Heart left ventricle (tissue), 16 donors: ENCODE results near the gene S100A3. TPM values are rescaled to one million over a fixed set of nuclear protein-coding genes. Genes with fewer than 3 reads are reported as not detected.

Source experiments
- ATAC-seq, 4 donors: fragments of 200-7000 bp; cut with Tn5 transposase; one replicate each; pipeline ENCODE4 v1.9.1; 2020 to 2022; ENCODE audit warnings: moderate library complexity in 4 of 4, mild to moderate bottlenecking in 3 of 4, moderate number of reproducible peaks in 1 of 4
- DNase-seq, 5 donors: peaks; one replicate each; pipeline ENCODE4 v3.0.0-alpha.2; 2020
- H3K27ac ChIP-seq, 12 donors: fragments of 200-600 bp; sonication (generic) in 4 of 12; one replicate each; pipeline versions ENCODE4 v1.5.0 to v1.8.0; 2016 to 2022; ENCODE audit warnings: mild to moderate bottlenecking in 2 of 12
- H3K27me3 ChIP-seq, 9 donors: fragments of 200-600 bp; sonication (generic) in 2 of 9; one replicate each; pipeline versions ENCODE4 v1.5.1 to v1.8.0; 2016 to 2022; ENCODE audit warnings: mild to moderate bottlenecking in 3 of 9
- H3K36me3 ChIP-seq, 9 donors: fragments of 200-600 bp; sonication (generic) in 2 of 9; one replicate each; pipeline versions ENCODE4 v1.5.0 to v1.8.0; 2018 to 2022; ENCODE audit warnings: mild to moderate bottlenecking in 2 of 9
- H3K4me1 ChIP-seq, 12 donors: fragments of 200-600 bp; sonication (generic) in 4 of 12; one replicate each; pipeline versions ENCODE4 v1.5.0 to v1.8.0; 2016 to 2022; ENCODE audit warnings: mild to moderate bottlenecking in 3 of 12
- H3K4me3 ChIP-seq, 12 donors: fragments of 200-600 bp; sonication (generic) in 4 of 12; one replicate each; pipeline versions ENCODE4 v1.5.0 to v1.8.0; 2017 to 2022; ENCODE audit warnings: mild to moderate bottlenecking in 9 of 12, moderate library complexity in 4 of 12
- H3K9me3 ChIP-seq, 12 donors: fragments of 200-600 bp; sonication (generic) in 4 of 12; one replicate each; pipeline versions ENCODE4 v1.5.0 to v1.8.0; 2016 to 2022; ENCODE audit warnings: mild to moderate bottlenecking in 1 of 12
- CTCF ChIP-seq, 12 donors: fragments of 200-600 bp; sonication (generic) in 4 of 12; IDR thresholded peaks; one replicate each; pipeline versions ENCODE4 v1.5.0 to v1.8.0; 2018 to 2022; ENCODE audit warnings: antibody characterized with exemption in 12 of 12, mild to moderate bottlenecking in 5 of 12
- POLR2A ChIP-seq, 2 donors: fragments of 450-650 bp; IDR thresholded peaks; one replicate each; pipeline ENCODE4 v1.6.1; 2017; ENCODE audit warnings: antibody characterized with exemption in 2 of 2, mild to moderate bottlenecking in 2 of 2, moderate library complexity in 2 of 2
- WGBS, 4 donors: extraction: QIAGEN DNeasy Blood & Tissue Kit in 2 of 4; methylation state at CpG; one replicate each; pipeline versions ENCODE4 v1.1.5 to v1.1.7; 2013 to 2018; 5-methylcytosine and 5-hydroxymethylcytosine counted together
- intact Hi-C, 10 donors: fragments of 100-400 bp; cut with DNase I; formaldehyde crosslinking; loops; one replicate each; pipeline versions ENCODE4 v1.11.1 to v1.14.2; 2022
- polyA plus RNA-seq, 2 donors: library from polyadenylated mRNA; stranded (reverse); fragments of 200-250 nt; gene quantifications; one replicate each; pipeline ENCODE4 v1.2.3, GENCODE V29; 2013
- total RNA-seq, 9 donors: library from RNA; depleted of rRNA in 2 of 9; stranded (reverse); fragments of >200 nt in 2 of 9; fragmentation: NEBNext Ultra II Directional in 3 of 9; extraction: Animal tissue kit (Norgen Biotek cat#: 25700) in 3 of 9; gene quantifications; one replicate each; pipeline versions ENCODE4 v1.1.0 to v1.2.4, GENCODE V29; 2016 to 2023
- donor health status: ischemic (EF 13 %, LVEDD 7.1; RV severe dilation, severe dysfunction).
- donor health status: healthy with polysubstance abuse.
- donor health status: DM: no; HTN: yes; CAD: no.
- donor health status: DM: no; HTN: no; CAD: no.
- donor health status: ischemic (EF 25% LVEDD 6.9; RV normal size, moderate dysfunction).
- donor health status: ischemic (EF 25% LVEDD 5.7; RV mildly dilated, moderate dysfunction).
- donor health status: healthy.
- donor health status: DM: yes; HTN: yes; CAD: no.
- donor health status: ischemic (EF 35%, LVEDD 5.7; RV mildly dilated, moderate dysfunction).
- donor health status: nonischemic (EF 11% LVEDD 7.7; RV severe dilation, severe dysfunction).
- donor health status: DM: yes; HTN: yes; CAD: no.
- donor health status: PGD.
- donor health status: ischemic (EF 29% LVEDD 5.4; RV normal size, mild dysfunction).
- donor health status: nonischemic (EF 23%, LVEDD 6.1; RV moderate dilation, normal function).

The S100A3 gene
- total and polyA plus RNA-seq, 11 donors = 0.57 to 5.9 (median 1.1) TPM; not detected in 2

- 23 to 67% (median 27%) methylated on average over 4 to 18 of the region's 18 CpGs for WGBS, 4 donors
- H3K36me3 ChIP-seq = peaks cover 0 to 7% (median 0%) of the 10 kb centered on the region in 9 donors
- H3K27ac ChIP-seq = peak within 1 kb of the TSS; percentile 89 to 100 (median 98)
- H3K27me3 ChIP-seq = no peaks in the 10 kb centered on the region
- intact Hi-C loops = loop anchor here in 3 of 10 donors (2.0 to 10.0 kb wide), 2 partner anchors 31 to 449 kb away; partner anchors contain the start of gene RAB13 (in 1 of the 3)
- DNase-seq (peak; percentile 63 to 78 (median 71)), ATAC-seq (peak; percentile 16 to 62 (median 54))
- H3K9me3 ChIP-seq = no peaks in the 10 kb centered on the region
- peak within 1 kb of the TSS; percentile 61 to 97 (median 85) for H3K4me3 ChIP-seq
- peaks cover 0 to 67% (median 28%) of the 10 kb centered on the region in 12 donors for H3K4me1 ChIP-seq
- peak in 1 of 12 donors; percentile 6 for TF ChIP-seq CTCF (IDR thresholded peaks at IDR 0.05)
- peak in 1 of 2 donors; percentile 72 for TF ChIP-seq POLR2A (IDR thresholded peaks at IDR 0.05)
These were observed 13.6 kb downstream of the S100A3 start, which contains the start of gene S100A6 for GRCh38 chr1:153535242-153536011. Gene S100A6 (minus strand): TSS chr1:153535991. CDS start chr1:153535339, 652 bp downstream.

GRCh38 chr1:153534925-153535241 lies 14.2 kb downstream of the S100A3 start:
- DNase-seq = no peak
- no peaks in the 10 kb centered on the region for H3K9me3 ChIP-seq
- H3K27me3 ChIP-seq = no peaks in the 10 kb centered on the region
- H3K36me3 ChIP-seq = peaks cover 0 to 7% (median 0%) of the 10 kb centered on the region in 9 donors
- peaks cover 0 to 62% (median 28%) of the 10 kb centered on the region in 12 donors for H3K4me1 ChIP-seq
- WGBS, 4 donors = 84 to 95% (median 87%) methylated on average over 3 of the region's 3 CpGs
- H3K4me3 ChIP-seq = peak overlapping the region; percentile 61 to 97 (median 85)
- intact Hi-C loops = loop anchor here in 5 of 10 donors (2.0 to 10.0 kb wide), 6 partner anchors 32 to 450 kb away; partner anchors contain the start of genes CHTOP (in 1 of the 5), RAB13 (in 1 of the 5), S100A14 (in 1 of the 5) and S100A16 (in 1 of the 5)
- no peak for ATAC-seq
- H3K27ac ChIP-seq = peak overlapping the region; percentile 89 to 100 (median 98)
- TF ChIP-seq POLR2A (IDR thresholded peaks at IDR 0.05) (no peak), CTCF (IDR thresholded peaks at IDR 0.05) (no peak)

- no peak for DNase-seq
- ATAC-seq = no peak
- no peaks in the 10 kb centered on the region for H3K9me3 ChIP-seq
- intact Hi-C loops = loop anchor here in 5 of 10 donors (2.0 to 10.0 kb wide), 6 partner anchors 32 to 450 kb away; partner anchors contain the start of genes CHTOP (in 1 of the 5), RAB13 (in 1 of the 5), S100A14 (in 1 of the 5) and S100A16 (in 1 of the 5)
- H3K4me3 ChIP-seq = peak overlapping the region; percentile 61 to 97 (median 85)
- no peaks in the 10 kb centered on the region for H3K27me3 ChIP-seq
- peaks cover 0 to 58% (median 28%) of the 10 kb centered on the region in 12 donors for H3K4me1 ChIP-seq
- peaks cover 0 to 7% (median 0%) of the 10 kb centered on the region in 9 donors for H3K36me3 ChIP-seq
- no peak for TF ChIP-seq POLR2A (IDR thresholded peaks at IDR 0.05)
- TF ChIP-seq CTCF (IDR thresholded peaks at IDR 0.05) = no peak
- H3K27ac ChIP-seq = peak overlapping the region in 11 of 12 donors; percentile 89 to 100 (median 98)
- 82 to 90% (median 87%) methylated on average over 7 of the region's 7 CpGs for WGBS, 4 donors
These were observed 14.7 kb downstream of the S100A3 start for GRCh38 chr1:153534226-153534924.
